ENCODE data around the gene SULF2. TPM values are rescaled to one million over a fixed set of nuclear protein-coding genes. Genes with fewer than 3 reads are reported as not detected.

Gene SULF2
- total RNA-seq, 1 experiment from 2014 or later, result 2.2 TPM

DNA sequence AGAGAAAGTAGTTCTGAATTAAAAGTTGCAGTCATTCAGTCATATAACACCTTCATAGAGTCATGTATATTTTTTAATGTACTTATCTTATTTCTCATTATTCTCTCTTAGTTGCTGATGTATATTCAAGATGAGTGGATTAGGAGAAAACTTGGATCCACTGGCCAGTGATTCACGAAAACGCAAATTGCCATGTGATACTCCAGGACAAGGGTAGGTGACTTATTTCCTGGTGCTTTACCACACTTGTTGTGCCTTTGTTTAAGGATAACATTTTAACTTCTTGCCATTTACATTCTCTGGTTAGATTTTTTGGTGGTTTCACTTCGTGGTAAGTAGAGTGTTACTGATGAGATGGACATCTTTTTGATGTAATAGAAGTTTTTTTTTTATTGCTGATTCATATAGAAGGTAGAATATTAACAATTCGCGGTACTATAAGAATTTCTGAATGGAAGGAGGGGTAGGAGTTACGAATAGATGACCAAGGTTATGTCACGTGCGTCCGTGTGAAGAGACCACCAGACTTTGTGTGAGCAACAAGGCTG lies 163.1 kb downstream of the SULF2 start:
- H3K9me3 ChIP-seq (replicated peaks), result no peaks in the 10 kb centered on the region
- DNase-seq (ENCODE audit: low read depth in 1 of 2, low spot score in 2 of 2), result no peak
- H3K4me3 ChIP-seq, result no peak overlapping the region
- peaks cover 10% of the 10 kb centered on the region for H3K4me1 ChIP-seq (replicated peaks)
- H3K36me3 ChIP-seq, result peaks cover 9% of the 10 kb centered on the region
- no peaks in the 10 kb centered on the region for H3K27me3 ChIP-seq (replicated peaks)
- H3K27ac ChIP-seq, result no peak overlapping the region

DNA sequence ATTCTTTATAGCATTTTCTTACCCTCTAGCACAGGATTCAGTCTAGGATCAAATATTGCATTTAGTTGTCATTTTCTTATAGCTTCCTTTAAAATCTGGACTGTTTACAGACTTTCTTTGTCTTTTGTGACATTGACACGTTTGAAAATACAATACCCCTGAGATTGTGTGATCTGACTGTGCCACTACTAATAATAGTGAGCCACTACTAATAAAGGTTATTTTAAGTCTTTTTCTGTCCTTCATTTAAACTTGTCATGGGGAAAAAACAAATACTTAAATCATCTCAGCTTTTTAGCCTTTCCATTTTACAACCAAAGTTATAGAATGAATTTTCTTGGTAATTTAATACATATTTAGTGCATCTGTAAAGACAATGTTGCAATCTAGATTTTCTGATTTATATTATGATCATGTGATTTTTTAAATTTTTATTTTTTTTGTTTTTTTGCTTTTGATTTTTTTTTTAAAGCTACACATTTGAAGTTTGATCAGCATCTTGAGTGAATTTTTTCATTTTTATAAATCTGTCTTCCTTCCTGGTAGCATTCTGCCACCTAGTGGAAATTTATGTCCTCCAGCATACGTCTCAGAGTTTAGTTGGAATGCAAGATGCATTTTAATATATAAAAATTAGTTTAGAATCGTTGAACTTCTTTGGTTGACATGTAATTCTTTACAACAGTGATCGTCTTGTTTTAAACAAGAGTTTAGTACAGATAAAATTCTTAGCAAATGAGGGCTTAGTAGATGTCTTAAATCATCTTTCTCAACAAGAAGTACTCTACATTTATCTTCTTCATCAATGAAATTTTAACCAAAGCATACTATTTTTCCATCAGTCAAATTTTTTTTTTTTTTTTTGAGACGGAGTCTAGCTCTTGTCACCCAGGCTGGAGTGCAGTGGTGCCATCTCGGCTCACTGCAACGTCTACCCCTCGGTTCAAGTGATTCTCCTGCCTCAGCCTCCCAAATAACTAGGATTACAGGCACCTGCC lies 164.2 kb downstream of the SULF2 start:
- no peak overlapping the region for H3K4me3 ChIP-seq
- H3K9me3 ChIP-seq (replicated peaks), result no peaks in the 10 kb centered on the region
- H3K27me3 ChIP-seq (replicated peaks), result no peaks in the 10 kb centered on the region
- peaks cover 3% of the 10 kb centered on the region for H3K36me3 ChIP-seq
- H3K27ac ChIP-seq, result no peak overlapping the region
- peak in 1 of 2 experiments; percentile 42 for DNase-seq (ENCODE audit: low read depth in 1 of 2, low spot score in 2 of 2)
- H3K4me1 ChIP-seq (replicated peaks), result peaks cover 10% of the 10 kb centered on the region

DNA sequence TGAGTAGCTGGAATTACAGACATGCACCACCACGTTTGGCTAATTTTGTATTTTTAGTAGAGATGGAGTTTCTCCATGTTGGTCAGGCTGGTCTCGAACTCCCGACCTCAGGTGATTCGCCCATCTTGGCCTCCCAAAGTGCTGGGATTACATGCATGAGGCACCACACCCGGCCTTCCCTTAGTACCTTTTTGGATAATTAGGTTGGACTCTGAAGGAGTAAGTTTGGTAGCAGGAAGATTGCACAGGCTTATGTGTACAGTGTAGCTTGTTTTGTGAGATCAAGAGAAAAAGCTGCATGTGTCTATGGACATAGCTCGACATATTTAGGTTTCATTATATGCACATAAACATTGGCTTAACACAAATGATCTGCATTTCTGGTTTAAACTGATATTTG lies 166.8 kb downstream of the SULF2 start:
- Histone ChIP-seq H3K36me3 (no peaks in the 10 kb centered on the region; the same call in 1 of the 2 replicates), H3K27ac (no peak overlapping the region), H3K4me3 (no peak overlapping the region), H3K9me3 (replicated peaks) (no peaks in the 10 kb centered on the region), H3K27me3 (replicated peaks) (no peaks in the 10 kb centered on the region), H3K4me1 (replicated peaks) (peaks cover 8% of the 10 kb centered on the region)
- no peak for DNase-seq (ENCODE audit: low read depth in 1 of 2, low spot score in 2 of 2)

DNA sequence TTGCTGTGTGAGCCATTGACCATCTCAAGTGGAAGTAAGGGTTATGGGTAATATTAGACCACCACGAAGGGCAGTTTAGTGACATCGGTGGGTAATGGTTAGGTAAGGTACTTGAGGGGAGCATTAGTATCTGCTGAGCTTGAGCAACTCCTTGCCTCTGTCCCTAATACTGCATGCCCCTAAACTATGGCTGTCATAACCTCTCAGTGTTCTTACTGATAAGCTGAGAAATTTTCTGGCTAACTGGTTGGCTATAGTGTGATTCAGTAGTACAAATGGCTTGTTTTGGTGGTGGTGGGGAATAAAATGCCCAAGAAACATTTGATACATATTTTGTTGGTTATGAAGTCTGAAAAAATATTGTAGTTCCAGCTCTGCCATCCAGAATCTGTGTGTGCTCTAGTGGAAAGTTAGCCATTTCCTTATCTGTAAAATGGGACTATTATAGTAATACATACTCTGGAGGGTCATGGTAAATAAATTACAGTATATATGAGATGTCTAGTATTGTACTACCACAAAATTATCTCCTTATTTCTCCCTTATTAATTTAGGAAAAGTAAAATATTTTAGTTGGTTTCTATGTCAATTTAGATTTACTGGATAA lies 170.5 kb downstream of the SULF2 start:
- Histone ChIP-seq H3K27ac (no peak overlapping the region), H3K4me3 (no peak overlapping the region), H3K4me1 (replicated peaks) (peaks cover 11% of the 10 kb centered on the region), H3K9me3 (replicated peaks) (no peaks in the 10 kb centered on the region), H3K27me3 (replicated peaks) (no peaks in the 10 kb centered on the region), H3K36me3 (no peaks in the 10 kb centered on the region)
- no peak for DNase-seq (ENCODE audit: low read depth in 1 of 2, low spot score in 2 of 2)

DNA sequence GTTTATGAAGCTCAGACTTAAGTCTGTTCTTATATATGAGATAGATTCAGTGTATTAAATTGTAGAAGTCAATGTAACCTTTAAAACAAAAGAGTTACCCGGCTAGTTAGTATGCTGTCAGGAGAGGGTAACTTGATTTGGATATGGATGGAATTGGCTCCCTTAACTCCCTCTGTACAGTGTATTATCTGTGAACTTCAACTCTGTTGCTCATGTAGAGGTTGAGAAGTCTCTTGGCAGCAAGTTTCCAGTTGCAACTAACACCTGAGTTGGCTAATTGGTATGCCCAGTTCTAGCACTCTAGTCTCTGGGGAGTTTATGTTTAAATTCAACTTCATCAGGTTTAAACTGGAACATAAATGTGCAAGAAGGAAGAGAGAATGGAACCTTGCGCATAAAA lies 172.6 kb downstream of the SULF2 start:
- no peak for DNase-seq (ENCODE audit: low read depth in 1 of 2, low spot score in 2 of 2)
- H3K36me3 ChIP-seq, result no peaks in the 10 kb centered on the region
- no peaks in the 10 kb centered on the region for H3K27me3 ChIP-seq (replicated peaks)
- no peak overlapping the region for H3K27ac ChIP-seq
- H3K4me1 ChIP-seq (replicated peaks), result peaks cover 11% of the 10 kb centered on the region
- no peak overlapping the region for H3K4me3 ChIP-seq
- no peaks in the 10 kb centered on the region for H3K9me3 ChIP-seq (replicated peaks)

DNA sequence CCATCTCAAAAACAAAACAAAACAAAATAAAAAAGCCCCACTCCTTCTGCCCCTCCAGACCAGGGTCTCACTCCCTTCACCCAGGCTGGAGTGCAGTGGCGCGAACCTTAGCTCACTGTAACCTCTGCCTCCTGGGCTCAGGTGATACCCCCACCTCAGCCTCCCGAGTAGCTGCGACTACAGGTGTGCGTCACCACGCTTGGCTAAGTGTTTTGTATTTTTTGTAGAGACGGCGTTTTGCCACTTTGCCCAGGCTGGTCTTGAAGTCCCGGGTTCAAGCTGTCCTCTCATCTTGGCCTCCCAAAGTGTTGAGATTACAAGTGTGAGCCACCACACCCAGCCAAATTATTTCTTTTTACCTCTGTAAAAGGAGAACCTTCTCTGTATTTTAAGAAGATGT lies 173.5 kb downstream of the SULF2 start:
- Histone ChIP-seq H3K4me1 (replicated peaks) (peaks cover 17% of the 10 kb centered on the region), H3K9me3 (replicated peaks) (no peaks in the 10 kb centered on the region), H3K27me3 (replicated peaks) (no peaks in the 10 kb centered on the region), H3K36me3 (no peaks in the 10 kb centered on the region), H3K27ac (no peak overlapping the region), H3K4me3 (no peak overlapping the region)
- no peak for DNase-seq (ENCODE audit: low read depth in 1 of 2, low spot score in 2 of 2)

DNA sequence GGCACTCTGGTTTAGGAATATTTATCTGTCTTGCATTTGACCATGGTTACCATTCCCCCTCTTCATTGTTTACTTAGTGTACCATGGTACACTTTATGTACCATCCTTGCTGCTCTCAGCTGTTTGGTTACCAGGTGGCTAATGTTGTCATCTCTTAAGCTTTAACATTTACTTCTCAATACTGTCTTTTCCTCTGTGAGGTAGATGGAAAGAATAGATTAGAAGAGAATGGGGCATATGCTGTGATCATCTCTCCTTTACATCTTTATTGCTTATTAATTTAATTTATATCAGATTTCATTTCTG lies 174.4 kb downstream of the SULF2 start:
- H3K4me1 ChIP-seq (replicated peaks), result peaks cover 17% of the 10 kb centered on the region
- peak overlapping the region; percentile 29; the same call in 1 of the 2 replicates for H3K27ac ChIP-seq
- no peak overlapping the region for H3K4me3 ChIP-seq
- H3K27me3 ChIP-seq (replicated peaks), result no peaks in the 10 kb centered on the region
- H3K36me3 ChIP-seq, result no peaks in the 10 kb centered on the region
- no peak for DNase-seq (ENCODE audit: low read depth in 1 of 2, low spot score in 2 of 2)
- H3K9me3 ChIP-seq (replicated peaks), result no peaks in the 10 kb centered on the region

DNA sequence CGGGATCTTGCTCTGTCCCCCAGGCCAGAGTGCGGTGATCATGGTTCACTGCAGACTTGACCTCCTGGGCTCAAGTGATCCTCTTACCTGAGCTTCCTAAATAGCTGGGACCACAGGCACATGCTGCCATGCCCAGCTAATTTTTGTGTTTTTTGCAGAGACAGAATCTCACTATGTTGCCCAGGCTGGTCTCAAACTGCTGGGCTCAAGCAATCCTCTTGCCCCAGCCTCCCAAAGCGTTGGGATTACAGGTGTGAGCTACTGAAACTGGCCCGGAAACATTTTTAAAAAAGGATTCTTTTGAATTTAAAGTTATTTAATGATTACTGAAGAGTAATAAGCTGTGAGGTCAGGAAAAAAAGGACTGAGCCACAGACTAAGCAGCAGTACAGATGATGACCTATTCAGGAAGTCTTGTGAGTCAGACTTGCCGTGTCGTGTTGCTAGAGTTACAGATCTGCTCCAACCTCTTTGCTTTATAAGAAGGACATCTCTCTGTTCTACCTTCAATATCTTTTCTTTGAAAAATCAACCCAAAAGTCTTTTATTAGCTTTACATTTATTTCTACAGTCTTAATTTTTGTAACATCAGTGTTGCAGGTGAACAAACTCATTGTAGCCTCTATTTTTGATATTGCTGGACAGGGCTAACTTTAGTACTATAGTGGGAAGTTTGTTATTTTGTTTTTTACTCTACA lies 174.9 kb downstream of the SULF2 start:
- H3K9me3 ChIP-seq (replicated peaks), result no peaks in the 10 kb centered on the region
- H3K27ac ChIP-seq, result peak overlapping the region; percentile 29; the same call in 1 of the 2 replicates
- no peak overlapping the region for H3K4me3 ChIP-seq
- no peaks in the 10 kb centered on the region for H3K27me3 ChIP-seq (replicated peaks)
- H3K36me3 ChIP-seq, result no peaks in the 10 kb centered on the region
- peaks cover 21% of the 10 kb centered on the region for H3K4me1 ChIP-seq (replicated peaks)
- DNase-seq (ENCODE audit: low read depth in 1 of 2, low spot score in 2 of 2), result peak in 1 of 2 experiments; percentile 44

DNA sequence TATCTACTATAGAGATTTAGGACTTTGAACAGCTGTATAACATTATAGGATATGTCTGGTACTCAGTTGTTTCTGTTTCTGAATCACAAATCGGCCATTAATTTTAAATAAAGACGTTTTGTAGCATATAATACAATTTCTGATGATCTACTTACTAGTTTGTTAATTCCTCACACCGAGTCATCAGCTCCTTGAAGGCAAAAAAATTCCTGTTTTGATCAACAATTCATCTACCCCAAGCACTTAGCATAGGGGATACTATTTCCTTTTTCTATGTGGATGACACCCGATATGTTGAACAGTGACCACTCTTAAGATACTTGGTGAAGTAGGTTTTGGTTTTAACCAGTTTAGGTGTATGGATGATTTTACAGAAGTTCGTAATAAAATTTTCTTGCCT lies 176.3 kb downstream of the SULF2 start:
- Histone ChIP-seq H3K4me3 (no peak overlapping the region), H3K9me3 (replicated peaks) (no peaks in the 10 kb centered on the region), H3K27ac (no peak overlapping the region), H3K36me3 (no peaks in the 10 kb centered on the region), H3K4me1 (replicated peaks) (peaks cover 21% of the 10 kb centered on the region), H3K27me3 (replicated peaks) (no peaks in the 10 kb centered on the region)
- no peak for DNase-seq (ENCODE audit: low read depth in 1 of 2, low spot score in 2 of 2)
